DOHH2 (cell line): Measurements from ENCODE around the gene GARNL3.

Experiments used
- H3F3A ChIP-seq: fragments of 200-600 bp; sonication (generic), shearing (Covaris generic); 2 replicates; pipeline ENCODE4 v1.6.0; 2016; ENCODE audit warnings: antibody characterized with exemption, mild to moderate bottlenecking; ENCODE audit not compliant: control insufficient read depth, insufficient read depth
- H3K27ac ChIP-seq: fragments of 200-600 bp; sonication (generic); 2 replicates; pipeline ENCODE4 v1.5.1; 2014; ENCODE audit warnings: low read depth, mild to moderate bottlenecking, low read length, moderate library complexity
- H3K27me3 ChIP-seq: fragments of 200-600 bp; sonication (generic); 2 replicates; pipeline ENCODE4 v1.6.1; 2014; ENCODE audit warnings: mild to moderate bottlenecking, low read length, mixed read lengths; ENCODE audit not compliant: control insufficient read depth
- H3K36me3 ChIP-seq: fragments of 200-600 bp; sonication (generic); 2 replicates; pipeline ENCODE4 v1.6.1; 2014; ENCODE audit warnings: mild to moderate bottlenecking, low read length, moderate library complexity, mixed read lengths; ENCODE audit not compliant: control insufficient read depth
- H3K4me1 ChIP-seq: fragments of 200-600 bp; sonication (generic); 2 replicates; pipeline ENCODE4 v1.6.1; 2014; ENCODE audit warnings: mild to moderate bottlenecking, low read length, mixed read lengths; ENCODE audit not compliant: control insufficient read depth
- H3K4me2 ChIP-seq: fragments of 200-600 bp; sonication (generic); 2 replicates; pipeline ENCODE4 v1.6.0; 2014; ENCODE audit warnings: mild to moderate bottlenecking, low read length, moderate library complexity
- H3K4me3 ChIP-seq: fragments of 200-600 bp; sonication (generic); 2 replicates; pipeline ENCODE4 v1.5.1; 2014; ENCODE audit warnings: mild to moderate bottlenecking, low read length, mixed read lengths
- H3K79me2 ChIP-seq: fragments of 200-600 bp; sonication (generic); 2 replicates; pipeline ENCODE4 v1.6.1; 2014; ENCODE audit warnings: mild to moderate bottlenecking, low read length, mixed read lengths; ENCODE audit not compliant: control insufficient read depth
- H3K9me2 ChIP-seq: fragments of 200-600 bp; sonication (generic); replicated peaks from 2 replicates; pipeline ENCODE4 v1.6.1; 2014; ENCODE audit warnings: mild to moderate bottlenecking, low read length, mixed read lengths; ENCODE audit not compliant: control insufficient read depth
- H3K9me3 ChIP-seq: fragments of 200-600 bp; sonication (generic); 2 replicates; pipeline ENCODE4 v1.6.1; 2014; ENCODE audit warnings: antibody characterized with exemption, low read length, mixed read lengths; ENCODE audit not compliant: control insufficient read depth, insufficient read depth
- H4K20me1 ChIP-seq: fragments of 200-600 bp; sonication (generic); 2 replicates; pipeline ENCODE4 v1.6.0; 2014; ENCODE audit warnings: low read depth, mild to moderate bottlenecking, antibody characterized with exemption, low read length, moderate library complexity; ENCODE audit not compliant: control insufficient read depth, insufficient read depth
- EZH2phosphoT487 ChIP-seq: fragments of 200-600 bp; sonication (generic); IDR thresholded peaks from 2 replicates; pipeline ENCODE4 v1.6.1; 2017; ENCODE audit warnings: borderline replicate concordance, mild to moderate bottlenecking, antibody characterized with exemption, low read length, moderate library complexity, mixed read lengths
- TF ChIP-seq, protein P1 (sequence below): fragments of 200-600 bp; sonication (generic); IDR thresholded peaks from one replicate; pipeline ENCODE4 v1.5.1; 2014; ENCODE audit warnings: antibody characterized with exemption, mild to moderate bottlenecking, low read depth, low read length; ENCODE audit not compliant: poor library complexity, severe bottlenecking

GARNL3 gene

GRCh38 chr9:127396808-127397645 lies 132.5 kb downstream of the GARNL3 start, which contains the start of gene SLC2A8:
Gene SLC2A8 (plus strand): TSS chr9:127397169. CDS start chr9:127397231, 62 bp downstream.
- H3K4me3 ChIP-seq, result peak within 1 kb of the TSS; percentile 84
- peaks cover 10% of the 10 kb centered on the region for H3K79me2 ChIP-seq
- H3K9me3 ChIP-seq, result no peaks in the 10 kb centered on the region
- TF ChIP-seq, protein P1, sequence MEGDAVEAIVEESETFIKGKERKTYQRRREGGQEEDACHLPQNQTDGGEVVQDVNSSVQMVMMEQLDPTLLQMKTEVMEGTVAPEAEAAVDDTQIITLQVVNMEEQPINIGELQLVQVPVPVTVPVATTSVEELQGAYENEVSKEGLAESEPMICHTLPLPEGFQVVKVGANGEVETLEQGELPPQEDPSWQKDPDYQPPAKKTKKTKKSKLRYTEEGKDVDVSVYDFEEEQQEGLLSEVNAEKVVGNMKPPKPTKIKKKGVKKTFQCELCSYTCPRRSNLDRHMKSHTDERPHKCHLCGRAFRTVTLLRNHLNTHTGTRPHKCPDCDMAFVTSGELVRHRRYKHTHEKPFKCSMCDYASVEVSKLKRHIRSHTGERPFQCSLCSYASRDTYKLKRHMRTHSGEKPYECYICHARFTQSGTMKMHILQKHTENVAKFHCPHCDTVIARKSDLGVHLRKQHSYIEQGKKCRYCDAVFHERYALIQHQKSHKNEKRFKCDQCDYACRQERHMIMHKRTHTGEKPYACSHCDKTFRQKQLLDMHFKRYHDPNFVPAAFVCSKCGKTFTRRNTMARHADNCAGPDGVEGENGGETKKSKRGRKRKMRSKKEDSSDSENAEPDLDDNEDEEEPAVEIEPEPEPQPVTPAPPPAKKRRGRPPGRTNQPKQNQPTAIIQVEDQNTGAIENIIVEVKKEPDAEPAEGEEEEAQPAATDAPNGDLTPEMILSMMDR, result no peak
- no peak for TF ChIP-seq EZH2phosphoT487
- H3F3A ChIP-seq, result no peaks in the 10 kb centered on the region
- no peaks in the 10 kb centered on the region for H4K20me1 ChIP-seq
- no peaks in the 10 kb centered on the region for H3K27me3 ChIP-seq
- H3K4me2 ChIP-seq, result peak within 1 kb of the TSS; percentile 91
- peaks cover 14% of the 10 kb centered on the region for H3K4me1 ChIP-seq
- no peaks in the 10 kb centered on the region for H3K9me2 ChIP-seq
- peak within 1 kb of the TSS; percentile 34; the same call in 1 of the 2 replicates for H3K27ac ChIP-seq
- no peaks in the 10 kb centered on the region for H3K36me3 ChIP-seq

DNA sequence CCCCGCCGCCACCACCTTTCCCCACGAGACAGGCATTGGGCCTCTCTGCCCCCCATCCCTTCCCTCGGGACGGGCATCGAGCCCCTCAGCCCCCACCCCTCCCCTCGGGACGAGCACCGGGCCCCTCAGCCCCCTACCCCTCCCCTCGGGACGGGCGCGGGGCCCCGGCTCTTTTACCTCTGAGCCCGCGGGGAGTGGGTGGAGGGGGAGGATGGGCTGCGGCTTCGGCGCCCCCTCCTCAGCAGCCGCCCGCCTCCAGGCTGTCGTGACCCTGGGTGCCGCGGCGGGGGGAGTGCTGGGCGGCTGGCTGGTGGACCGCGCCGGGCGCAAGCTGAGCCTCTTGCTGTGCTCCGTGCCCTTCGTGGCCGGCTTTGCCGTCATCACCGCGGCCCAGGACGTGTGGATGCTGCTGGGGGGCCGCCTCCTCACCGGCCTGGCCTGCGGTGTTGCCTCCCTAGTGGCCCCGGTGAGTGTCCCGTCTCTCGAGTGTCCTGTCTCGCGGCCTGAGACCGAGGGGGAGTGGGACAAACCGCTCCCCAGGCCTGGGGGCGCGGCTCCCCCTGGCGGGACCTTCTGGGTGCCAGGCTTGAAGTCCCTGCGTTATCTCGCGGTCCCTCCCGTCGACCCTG lies 133.2 kb downstream of the GARNL3 start:
- no peak overlapping the region; the same call in 1 of the 2 replicates for H3K27ac ChIP-seq
- H4K20me1 ChIP-seq, result no peaks in the 10 kb centered on the region
- H3K27me3 ChIP-seq, result no peaks in the 10 kb centered on the region
- no peak for TF ChIP-seq EZH2phosphoT487
- TF ChIP-seq, protein P1, result peak; percentile 68
- no peaks in the 10 kb centered on the region for H3K9me2 ChIP-seq
- peaks cover 10% of the 10 kb centered on the region for H3K79me2 ChIP-seq
- no peaks in the 10 kb centered on the region for H3K9me3 ChIP-seq
- H3K36me3 ChIP-seq, result no peaks in the 10 kb centered on the region
- no peaks in the 10 kb centered on the region for H3F3A ChIP-seq
- H3K4me2 ChIP-seq, result peak overlapping the region; percentile 88
- peaks cover 14% of the 10 kb centered on the region for H3K4me1 ChIP-seq
- H3K4me3 ChIP-seq, result peak overlapping the region; percentile 84

GRCh38 chr9:127398275-127398647 lies 133.7 kb downstream of the GARNL3 start:
- peak overlapping the region; percentile 84 for H3K4me3 ChIP-seq
- H3K4me1 ChIP-seq, result peaks cover 14% of the 10 kb centered on the region
- no peaks in the 10 kb centered on the region for H3K27me3 ChIP-seq
- H3K27ac ChIP-seq, result no peak overlapping the region
- H3K79me2 ChIP-seq, result peaks cover 10% of the 10 kb centered on the region
- H3K9me2 ChIP-seq, result no peaks in the 10 kb centered on the region
- TF ChIP-seq EZH2phosphoT487, result no peak
- TF ChIP-seq, protein P1, result no peak
- H3F3A ChIP-seq, result no peaks in the 10 kb centered on the region
- no peaks in the 10 kb centered on the region for H3K36me3 ChIP-seq
- no peaks in the 10 kb centered on the region for H4K20me1 ChIP-seq
- no peaks in the 10 kb centered on the region for H3K9me3 ChIP-seq
- peak overlapping the region; percentile 88 for H3K4me2 ChIP-seq
